ENCODE data around the gene RBM44. TPM values are rescaled to one million over a fixed set of nuclear protein-coding genes. Genes with fewer than 3 reads are reported as not detected.

RBM44 gene
- total and polyA plus RNA-seq, 2 experiments from 2014 or later, result 0.11 TPM; not detected in 1

DNA sequence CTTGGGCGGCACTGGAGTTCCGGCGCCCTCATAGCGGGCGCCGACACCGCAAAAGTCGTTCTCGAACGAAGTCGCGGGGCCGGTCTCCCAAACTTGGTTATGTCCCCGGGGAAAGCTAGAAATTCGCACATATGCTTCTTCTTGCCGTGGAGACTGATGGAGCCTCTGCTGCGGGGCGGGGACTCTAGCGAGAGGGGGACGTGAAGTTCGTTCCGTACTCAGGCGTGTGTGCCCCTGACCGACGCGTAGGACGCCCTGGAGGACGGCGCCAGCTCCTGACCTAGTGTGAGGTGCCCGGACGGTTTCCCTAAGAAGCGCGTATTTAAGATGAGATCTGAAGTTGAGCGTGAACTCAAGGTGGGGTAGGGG is 465 bp downstream of the RBM44 start:
- no peak for DNase-seq
- WGBS, 2 experiments (ENCODE audit: low coverage in 1 of 2, low lambda C conversion rate in 2 of 2, missing lambda C conversion rate in 2 of 2), result 77 to 88% methylated on average over 26 to 34 of the region's 34 CpGs
- no peaks in the 10 kb centered on the region for H3K9me3 ChIP-seq (ENCODE audit: low read depth)
- H3K27ac ChIP-seq, result no peak overlapping the region
- no peaks in the 10 kb centered on the region for H3K4me1 ChIP-seq (ENCODE audit: insufficient read depth)
- H2AFZ ChIP-seq, result no peak overlapping the region
- H3K9ac ChIP-seq, result no peak overlapping the region
- TF ChIP-seq EZH2 (IDR thresholded peaks at IDR 0.05; ENCODE audit: insufficient read depth, poor library complexity, severe bottlenecking) (no peak), EZH2phosphoT487 (IDR thresholded peaks at IDR 0.05; ENCODE audit: insufficient read depth, low read depth) (no peak)
- H3K9me2 ChIP-seq (ENCODE audit: insufficient read depth), result no peaks in the 10 kb centered on the region
- H4K20me1 ChIP-seq (ENCODE audit: insufficient read depth), result no peaks in the 10 kb centered on the region
- no peaks in the 10 kb centered on the region for H3K27me3 ChIP-seq (replicated peaks; ENCODE audit: insufficient read depth)
- H3K4me2 ChIP-seq (ENCODE audit: unreplicated experiment), result no peak overlapping the region
- no peaks in the 10 kb centered on the region for H3K36me3 ChIP-seq (ENCODE audit: low read depth)
- no peaks in the 10 kb centered on the region for H3F3A ChIP-seq (ENCODE audit: insufficient read depth)
- no peaks in the 10 kb centered on the region for H3K79me2 ChIP-seq (ENCODE audit: insufficient read depth)
- in situ Hi-C loops (cut with MboI), result no loop called here
- H3K4me3 ChIP-seq, result no peak overlapping the region

GRCh38 chr2:237801466-237801865 is 2.9 kb downstream of the RBM44 start:
- Histone ChIP-seq H3K4me3 (no peak overlapping the region), H3F3A (ENCODE audit: insufficient read depth) (no peaks in the 10 kb centered on the region), H2AFZ (no peak overlapping the region), H3K9me3 (ENCODE audit: low read depth) (no peaks in the 10 kb centered on the region), H3K4me2 (ENCODE audit: unreplicated experiment) (no peak overlapping the region), H3K4me1 (ENCODE audit: insufficient read depth) (no peaks in the 10 kb centered on the region), H3K79me2 (ENCODE audit: insufficient read depth) (no peaks in the 10 kb centered on the region), H4K20me1 (ENCODE audit: insufficient read depth) (no peaks in the 10 kb centered on the region), H3K27ac (no peak overlapping the region), H3K27me3 (replicated peaks; ENCODE audit: insufficient read depth) (no peaks in the 10 kb centered on the region), H3K9ac (no peak overlapping the region), H3K36me3 (ENCODE audit: low read depth) (no peaks in the 10 kb centered on the region), H3K9me2 (ENCODE audit: insufficient read depth) (no peaks in the 10 kb centered on the region)
- WGBS, 2 experiments (ENCODE audit: low coverage in 1 of 2, low lambda C conversion rate in 2 of 2, missing lambda C conversion rate in 2 of 2), result 93 to 96% methylated on average over 2 of the region's 2 CpGs
- DNase-seq, result no peak
- in situ Hi-C loops (cut with MboI), result no loop called here
- TF ChIP-seq EZH2 (IDR thresholded peaks at IDR 0.05; ENCODE audit: insufficient read depth, poor library complexity, severe bottlenecking) (no peak), EZH2phosphoT487 (IDR thresholded peaks at IDR 0.05; ENCODE audit: insufficient read depth, low read depth) (no peak)

DNA sequence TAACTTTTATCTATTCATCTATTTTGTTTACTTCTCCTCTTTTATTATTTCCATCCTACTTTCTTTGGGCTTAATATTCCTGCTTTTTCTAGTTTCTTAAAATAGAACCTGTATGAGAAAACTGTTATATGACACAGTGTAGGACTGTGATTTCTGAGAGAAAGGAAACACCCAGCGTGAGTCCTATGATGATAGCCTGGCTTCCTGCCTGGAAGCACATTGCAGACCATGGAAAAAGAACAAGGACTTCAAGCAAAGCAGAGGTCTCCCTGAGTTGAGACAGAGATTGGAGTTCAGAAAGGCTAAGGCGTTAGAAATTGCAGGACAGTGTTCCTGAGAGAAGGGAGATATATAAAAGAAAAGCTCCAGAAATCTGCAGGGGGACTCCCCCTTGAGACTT is 7.8 kb downstream of the RBM44 start:
- 34 to 35% methylated on average over 2 of the region's 2 CpGs for WGBS, 2 experiments (ENCODE audit: low coverage in 1 of 2, low lambda C conversion rate in 2 of 2, missing lambda C conversion rate in 2 of 2)
- H4K20me1 ChIP-seq (ENCODE audit: insufficient read depth), result no peaks in the 10 kb centered on the region
- H2AFZ ChIP-seq, result no peak overlapping the region
- no peaks in the 10 kb centered on the region for H3K36me3 ChIP-seq (ENCODE audit: low read depth)
- DNase-seq, result peak; percentile 59
- no peak overlapping the region for H3K9ac ChIP-seq
- in situ Hi-C loops (cut with MboI), result no loop called here
- H3K79me2 ChIP-seq (ENCODE audit: insufficient read depth), result no peaks in the 10 kb centered on the region
- TF ChIP-seq EZH2phosphoT487 (IDR thresholded peaks at IDR 0.05; ENCODE audit: insufficient read depth, low read depth), result no peak
- H3K9me3 ChIP-seq (ENCODE audit: low read depth), result no peaks in the 10 kb centered on the region
- 0 out of 2 replicates have a peak, but pooled peaks cover 18% of the 10 kb centered on the region for H3K27me3 ChIP-seq (replicated peaks; ENCODE audit: insufficient read depth)
- H3K4me3 ChIP-seq, result no peak overlapping the region
- no peak overlapping the region for H3K27ac ChIP-seq
- no peaks in the 10 kb centered on the region for H3K4me1 ChIP-seq (ENCODE audit: insufficient read depth)
- H3K9me2 ChIP-seq (ENCODE audit: insufficient read depth), result no peaks in the 10 kb centered on the region
- H3F3A ChIP-seq (ENCODE audit: insufficient read depth), result no peaks in the 10 kb centered on the region
- no peak overlapping the region for H3K4me2 ChIP-seq (ENCODE audit: unreplicated experiment)

GRCh38 chr2:237815637-237816036 is 17.1 kb downstream of the RBM44 start:
- no peak for DNase-seq
- no peaks in the 10 kb centered on the region for H3K79me2 ChIP-seq (ENCODE audit: insufficient read depth)
- no peak overlapping the region for H3K4me3 ChIP-seq
- H3K27ac ChIP-seq, result no peak overlapping the region
- peaks cover 17% of the 10 kb centered on the region; the same call in 1 of the 2 replicates for H3K27me3 ChIP-seq (replicated peaks; ENCODE audit: insufficient read depth)
- H3K9ac ChIP-seq, result no peak overlapping the region
- no peaks in the 10 kb centered on the region for H3K9me3 ChIP-seq (ENCODE audit: low read depth)
- H4K20me1 ChIP-seq (ENCODE audit: insufficient read depth), result no peaks in the 10 kb centered on the region
- H2AFZ ChIP-seq, result no peak overlapping the region
- in situ Hi-C loops (cut with MboI), result no loop called here
- WGBS, 2 experiments (ENCODE audit: low coverage in 1 of 2, low lambda C conversion rate in 2 of 2, missing lambda C conversion rate in 2 of 2), result 95 to 100% methylated on average over 1 of the region's 1 CpG
- no peak overlapping the region for H3K4me2 ChIP-seq (ENCODE audit: unreplicated experiment)
- H3K36me3 ChIP-seq (ENCODE audit: low read depth), result no peaks in the 10 kb centered on the region
- H3K4me1 ChIP-seq (ENCODE audit: insufficient read depth), result peaks cover 18% of the 10 kb centered on the region
- TF ChIP-seq EZH2phosphoT487 (IDR thresholded peaks at IDR 0.05; ENCODE audit: insufficient read depth, low read depth) (no peak), EZH2 (IDR thresholded peaks at IDR 0.05; ENCODE audit: insufficient read depth, poor library complexity, severe bottlenecking) (no peak)
- H3F3A ChIP-seq (ENCODE audit: insufficient read depth), result peaks cover 23% of the 10 kb centered on the region
- no peaks in the 10 kb centered on the region for H3K9me2 ChIP-seq (ENCODE audit: insufficient read depth)

DNA sequence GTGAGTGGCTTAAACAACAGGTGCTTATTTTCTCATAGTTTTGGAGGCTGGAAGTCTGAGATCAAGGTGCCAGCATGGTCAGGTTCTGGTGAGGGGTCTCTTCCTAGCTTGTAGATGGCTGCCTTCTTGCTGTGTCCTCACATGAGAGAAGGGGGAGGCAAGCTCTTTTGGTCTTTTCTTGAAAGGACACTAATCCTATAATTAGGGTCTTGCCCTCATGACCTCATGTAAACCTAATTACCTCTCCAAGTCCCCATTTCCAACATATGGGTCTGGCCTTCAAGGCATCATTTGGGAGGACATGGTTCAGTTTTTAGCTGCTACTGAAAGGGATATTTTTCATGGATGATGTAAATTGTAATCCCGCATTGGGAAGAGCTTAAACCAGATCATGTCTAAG is 18.0 kb downstream of the RBM44 start:
- Histone ChIP-seq H3K9me2 (ENCODE audit: insufficient read depth) (no peaks in the 10 kb centered on the region), H3K79me2 (ENCODE audit: insufficient read depth) (no peaks in the 10 kb centered on the region), H3K27ac (no peak overlapping the region), H3F3A (ENCODE audit: insufficient read depth) (peaks cover 23% of the 10 kb centered on the region), H3K9me3 (ENCODE audit: low read depth) (no peaks in the 10 kb centered on the region), H3K4me2 (ENCODE audit: unreplicated experiment) (no peak overlapping the region), H3K9ac (no peak overlapping the region), H3K4me1 (ENCODE audit: insufficient read depth) (peaks cover 18% of the 10 kb centered on the region), H2AFZ (no peak overlapping the region), H3K27me3 (replicated peaks; ENCODE audit: insufficient read depth) (peaks cover 14% of the 10 kb centered on the region; the same call in 1 of the 2 replicates), H3K4me3 (no peak overlapping the region), H4K20me1 (ENCODE audit: insufficient read depth) (no peaks in the 10 kb centered on the region), H3K36me3 (ENCODE audit: low read depth) (no peaks in the 10 kb centered on the region)
- TF ChIP-seq EZH2 (IDR thresholded peaks at IDR 0.05; ENCODE audit: insufficient read depth, poor library complexity, severe bottlenecking), result no peak
- TF ChIP-seq EZH2phosphoT487 (IDR thresholded peaks at IDR 0.05; ENCODE audit: insufficient read depth, low read depth), result no peak
- 98 to 100% methylated on average over 1 of the region's 1 CpG for WGBS, 2 experiments (ENCODE audit: low coverage in 1 of 2, low lambda C conversion rate in 2 of 2, missing lambda C conversion rate in 2 of 2)
- in situ Hi-C loops (cut with MboI), result no loop called here
- DNase-seq, result no peak
